ENCODE data around the gene PHETA1. TPM values are rescaled to one million over a fixed set of nuclear protein-coding genes. Genes with fewer than 3 reads are reported as not detected.

The PHETA1 gene
- total and polyA plus RNA-seq, 2 donors = 1.3 to 4.4 TPM

DNA sequence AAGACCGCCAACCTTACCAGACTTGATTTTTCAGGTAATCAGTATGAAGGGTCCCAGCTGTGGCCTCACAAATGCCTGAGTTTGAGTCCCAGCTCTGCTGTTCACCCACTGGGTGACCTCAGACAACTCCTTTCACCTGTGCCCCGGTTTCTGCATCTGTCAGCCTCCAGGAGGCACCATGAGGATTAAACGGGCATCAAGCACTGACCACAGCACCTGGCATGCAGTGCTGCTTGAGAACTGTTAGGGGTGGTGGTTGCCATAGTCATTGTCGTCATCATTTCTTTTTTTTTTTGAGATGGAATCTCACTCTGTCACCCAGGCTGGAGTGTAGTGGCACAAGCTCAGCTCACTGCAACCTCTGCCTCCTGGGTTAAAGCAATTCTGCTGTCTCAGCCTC lies 57.9 kb downstream of the PHETA1 start:
- Histone ChIP-seq H3K27me3 (ENCODE audit: control insufficient read depth in 2 of 2, insufficient read depth in 1 of 2, low read length in 1 of 2) (no peaks in the 10 kb centered on the region), H3K4me1 (ENCODE audit: control insufficient read depth in 2 of 2, insufficient read depth in 2 of 2, low read length in 2 of 2) (no peaks in the 10 kb centered on the region), H3K36me3 (ENCODE audit: control insufficient read depth in 2 of 2, insufficient read depth in 2 of 2, low read length in 1 of 2) (no peaks in the 10 kb centered on the region), H3K9me3 (ENCODE audit: control insufficient read depth in 2 of 2, insufficient read depth in 1 of 2, low read length in 1 of 2) (peaks cover 0 to 15% of the 10 kb centered on the region in 2 donors), H3K27ac (ENCODE audit: low read depth in 1 of 2, low read length in 1 of 2) (no peak overlapping the region), H3K4me3 (ENCODE audit: low read length in 2 of 2) (no peak overlapping the region)
- DNase-seq (ENCODE audit: low read depth in 6 of 9, low spot score in 9 of 9) = no peak
- 56% methylated on average over 4 of the region's 4 CpGs for WGBS

Other genes starting within 250 kb of the PHETA1 start
- gene SH2B3, start 36.8 kb upstream of the PHETA1 start, total RNA-seq = 8.4 TPM
- 9.1 TPM for gene SH2B3, start 36.8 kb upstream of the PHETA1 start, polyA plus RNA-seq
- gene ATXN2, start 230.2 kb upstream of the PHETA1 start, total RNA-seq = 11.8 TPM
- 19.7 TPM for gene ATXN2, start 230.2 kb upstream of the PHETA1 start, polyA plus RNA-seq

Measured in thymus (tissue), 11 donors.